ENCODE results near the gene ZBTB7A. TPM values are rescaled to one million over a fixed set of nuclear protein-coding genes. Genes with fewer than 3 reads are reported as not detected.
A peak's percentile ranks its signal among the peaks of the same experiment; 100 is the strongest.
"Not testable (repeated sequence)": the region's sequence is repeated elsewhere in the genome, so short reads cannot be mapped to it uniquely, and the experiment has no call there.

ZBTB7A gene
- total RNA-seq, 1 donor from 2014 or later = 39.9 TPM

- no peaks in the 10 kb centered on the region for H3K36me3 ChIP-seq (ENCODE audit: control insufficient read depth, insufficient read depth, low read length)
- no peaks in the 10 kb centered on the region for H3K27me3 ChIP-seq (ENCODE audit: control insufficient read depth, insufficient read depth, low read length)
- no peak for TF ChIP-seq CTCF (IDR thresholded peaks at IDR 0.05; ENCODE audit: insufficient read depth, low read length, poor library complexity, severe bottlenecking)
- H3K4me3 ChIP-seq (ENCODE audit: low read depth, low read length) = no peak overlapping the region
- no peak for DNase-seq (ENCODE audit: low read depth)
Observed at GRCh38 chr19:4009990-4010807, 56.5 kb downstream of the ZBTB7A start.

GRCh38 chr19:4007836-4008539 is 58.7 kb downstream of the ZBTB7A start:
- Histone ChIP-seq H3K4me3 (ENCODE audit: low read depth, low read length) (peak overlapping the region; percentile 64), H3K27me3 (ENCODE audit: control insufficient read depth, insufficient read depth, low read length) (no peaks in the 10 kb centered on the region), H3K36me3 (ENCODE audit: control insufficient read depth, insufficient read depth, low read length) (no peaks in the 10 kb centered on the region)
- no peak for DNase-seq (ENCODE audit: low read depth)
- TF ChIP-seq CTCF (IDR thresholded peaks at IDR 0.05; ENCODE audit: insufficient read depth, low read length, poor library complexity, severe bottlenecking) = no peak

- peak; percentile 62 for DNase-seq (ENCODE audit: low read depth)
- TF ChIP-seq CTCF (IDR thresholded peaks at IDR 0.05; ENCODE audit: insufficient read depth, low read length, poor library complexity, severe bottlenecking) = no peak
- Histone ChIP-seq H3K36me3 (ENCODE audit: control insufficient read depth, insufficient read depth, low read length) (no peaks in the 10 kb centered on the region), H3K4me3 (ENCODE audit: low read depth, low read length) (peak within 1 kb of the TSS; percentile 88), H3K27me3 (ENCODE audit: control insufficient read depth, insufficient read depth, low read length) (no peaks in the 10 kb centered on the region)
Observed at GRCh38 chr19:4007021-4007835, 59.5 kb downstream of the ZBTB7A start, which contains the start of gene PIAS4. Gene PIAS4, plus strand, starts transcription at chr19:4007736. Its CDS starts 25 bp downstream, at chr19:4007761.

GRCh38 chr19:4005436-4005835 is 61.3 kb downstream of the ZBTB7A start:
- not testable (repeated sequence) for H3K4me3 ChIP-seq (ENCODE audit: low read depth, low read length); H3K36me3 ChIP-seq (ENCODE audit: control insufficient read depth, insufficient read depth, low read length); DNase-seq (ENCODE audit: low read depth); H3K27me3 ChIP-seq (ENCODE audit: control insufficient read depth, insufficient read depth, low read length)

- not testable (repeated sequence) for H3K27me3 ChIP-seq (ENCODE audit: control insufficient read depth, insufficient read depth, low read length); H3K36me3 ChIP-seq (ENCODE audit: control insufficient read depth, insufficient read depth, low read length); DNase-seq (ENCODE audit: low read depth); H3K4me3 ChIP-seq (ENCODE audit: low read depth, low read length)
Observed at GRCh38 chr19:4000798-4001197, 65.9 kb downstream of the ZBTB7A start.

GRCh38 chr19:3998667-3999412 is 67.9 kb downstream of the ZBTB7A start:
- H3K36me3 ChIP-seq (ENCODE audit: control insufficient read depth, insufficient read depth, low read length); DNase-seq (ENCODE audit: low read depth); H3K4me3 ChIP-seq (ENCODE audit: low read depth, low read length); H3K27me3 ChIP-seq (ENCODE audit: control insufficient read depth, insufficient read depth, low read length): not testable (repeated sequence)

Measured in kidney epithelial cell (primary cell).